Stimulated activated CD8-positive, alpha-beta memory T cell treated with anti-CD3 and anti-CD28 coated beads, Interleukin-2, amount 100 ng/mL, for 1 hour (primary cell): ENCODE measurements around the gene TAB2.

ENCODE experiments used
- DNase-seq, 2 donors: peaks; one replicate each; pipeline ENCODE4 v3.0.0-alpha.2; 2020; ENCODE audit warnings: low read depth in 2 of 2

Gene TAB2

DNA sequence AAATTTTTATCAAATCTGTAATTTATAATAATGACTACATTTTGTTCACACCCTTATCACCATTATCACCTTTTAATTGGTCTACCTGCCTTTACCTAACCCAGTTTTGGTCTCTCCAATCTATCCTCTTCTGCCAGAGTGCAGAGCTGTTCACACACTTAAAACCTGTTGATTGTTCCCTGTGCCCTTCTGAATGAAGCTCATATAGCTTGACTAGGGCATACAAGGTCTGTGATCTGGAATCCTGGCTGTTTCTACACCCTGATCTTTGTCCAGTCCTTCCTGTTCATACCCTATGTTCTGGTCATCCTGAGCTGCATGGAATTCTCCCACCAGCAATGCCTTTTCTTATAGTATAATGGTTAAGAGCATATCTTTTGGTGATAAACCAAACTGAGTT lies 53.6 kb downstream of the TAB2 start:
- no peak for DNase-seq

- DNase-seq: no peak
Observed at GRCh38 chr6:149372062-149372461, 54.5 kb downstream of the TAB2 start.

GRCh38 chr6:149373511-149373910 lies 56.0 kb downstream of the TAB2 start:
- no peak for DNase-seq

GRCh38 chr6:149379977-149380376 lies 62.5 kb downstream of the TAB2 start:
- DNase-seq: no peak

- DNase-seq: no peak
Observed at GRCh38 chr6:149380523-149380922, 63.0 kb downstream of the TAB2 start.

GRCh38 chr6:149383371-149383770 lies 65.9 kb downstream of the TAB2 start:
- DNase-seq: no peak

- DNase-seq: no peak
Observed at GRCh38 chr6:149384464-149384863, 67.0 kb downstream of the TAB2 start.

DNA sequence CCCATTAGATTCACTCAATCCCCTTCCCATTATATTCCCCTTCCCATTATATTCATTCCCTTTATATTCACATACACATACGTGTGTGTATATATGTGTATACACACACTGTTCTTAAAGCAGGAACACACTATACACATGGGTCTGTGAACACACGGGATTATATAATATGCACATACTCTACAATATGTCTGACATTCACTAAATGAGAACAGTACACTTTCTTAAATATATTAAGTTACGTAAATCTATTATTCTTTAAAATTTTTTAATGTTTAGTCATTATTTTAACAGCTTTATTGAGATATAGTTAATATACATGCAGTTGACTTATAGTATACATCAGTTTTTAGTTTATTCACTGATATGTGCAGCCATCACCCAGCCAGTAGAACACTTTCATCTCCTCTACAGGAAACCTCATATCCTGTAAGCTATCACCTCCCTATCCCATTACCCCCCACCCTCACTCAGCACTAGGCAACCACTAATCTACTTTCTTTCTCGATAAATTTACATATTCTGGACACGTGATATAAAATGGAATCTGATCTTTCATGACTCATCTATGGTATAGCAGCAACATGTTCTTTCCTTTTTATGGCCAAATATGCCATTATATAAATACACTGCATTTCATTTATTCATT lies 68.6 kb downstream of the TAB2 start:
- no peak for DNase-seq

DNA sequence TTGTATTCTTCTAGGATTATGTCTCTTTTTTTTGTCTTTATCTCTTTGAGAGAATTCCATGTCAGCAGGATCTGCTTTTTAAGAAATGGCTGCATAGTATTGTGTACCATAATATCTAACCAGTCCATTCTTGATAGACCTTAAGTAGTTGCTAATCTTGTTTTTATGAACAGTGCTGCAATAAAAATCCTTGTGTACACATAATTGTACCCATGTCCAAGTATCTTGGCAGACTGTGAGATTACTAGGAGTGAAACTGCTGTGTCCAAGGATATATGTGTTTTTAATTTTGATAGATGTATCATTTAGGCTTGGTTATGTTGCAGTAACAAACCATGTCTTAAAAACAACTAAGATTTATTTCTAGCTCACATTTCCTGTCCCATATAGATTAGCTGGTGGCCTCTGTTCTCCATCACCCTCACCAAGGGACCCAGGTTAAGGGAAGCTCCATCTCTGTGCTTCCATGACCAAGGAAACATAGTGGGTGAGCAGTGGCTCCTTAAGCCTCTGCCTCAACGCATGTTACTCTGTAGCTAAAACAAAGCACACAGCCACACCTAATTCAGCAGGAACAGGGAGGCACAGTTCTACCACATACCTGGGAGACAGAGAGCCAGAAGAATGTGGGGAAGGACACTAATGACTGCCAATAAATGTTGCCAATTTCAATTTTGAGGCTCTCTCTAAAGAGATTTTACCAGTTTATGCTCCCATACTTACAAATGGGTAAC lies 70.4 kb downstream of the TAB2 start:
- no peak for DNase-seq

DNA sequence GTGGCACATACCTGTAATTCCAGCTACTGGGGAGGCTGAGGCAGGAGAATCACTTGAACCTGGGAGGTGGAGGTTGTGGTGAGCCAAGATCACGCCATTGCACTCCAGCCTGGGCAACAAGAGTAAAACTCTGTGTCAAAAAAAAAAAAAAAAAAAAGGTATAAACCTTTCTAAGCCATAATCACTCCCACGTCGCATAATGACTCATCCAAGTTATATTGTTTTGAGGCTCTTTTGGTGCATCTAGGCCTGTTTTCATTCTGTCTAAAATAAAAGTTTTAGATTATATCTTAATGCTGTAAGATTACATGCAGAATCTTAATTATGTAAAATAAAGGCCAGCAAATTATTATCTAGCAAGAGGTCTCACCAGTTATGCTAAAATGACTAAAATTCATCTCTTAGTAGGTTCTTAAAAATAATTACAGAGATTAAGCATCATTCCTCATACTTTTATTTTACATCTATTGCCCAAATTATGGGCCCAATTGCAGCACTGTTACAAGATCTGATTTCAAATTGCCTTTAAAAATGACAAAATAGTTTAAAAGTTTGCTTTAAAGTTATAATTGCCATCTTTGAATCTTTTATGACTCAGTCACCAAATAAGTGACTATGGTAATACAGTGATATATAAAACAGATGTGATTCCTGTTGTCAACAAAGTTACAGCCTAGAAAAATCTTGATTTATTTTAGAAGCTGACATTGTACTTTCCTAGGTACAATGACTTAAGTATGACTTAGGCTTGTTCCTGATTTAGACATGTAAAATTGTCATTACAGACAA lies 72.2 kb downstream of the TAB2 start:
- no peak for DNase-seq

DNA sequence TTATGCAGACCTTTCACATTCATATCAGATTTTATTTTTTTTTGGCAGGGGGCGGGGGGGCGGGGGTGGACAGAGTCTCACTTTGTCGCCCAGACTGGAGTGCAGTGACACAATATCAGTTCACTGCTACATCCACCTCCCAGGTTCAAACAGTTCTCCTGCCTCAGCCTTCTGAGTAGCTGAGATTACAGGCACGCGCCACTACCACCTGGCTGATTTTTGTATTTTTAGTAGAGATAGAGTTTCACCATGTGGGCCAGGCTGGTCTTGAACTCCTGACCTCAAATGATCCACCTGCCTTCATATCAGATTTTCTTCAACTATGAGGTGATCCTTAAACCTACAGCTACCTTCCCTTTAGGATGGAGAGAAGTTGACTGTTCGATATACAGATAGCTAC lies 74.6 kb downstream of the TAB2 start:
- no peak for DNase-seq

- DNase-seq: no peak
Observed at GRCh38 chr6:149392535-149392934, 75.0 kb downstream of the TAB2 start.

DNA sequence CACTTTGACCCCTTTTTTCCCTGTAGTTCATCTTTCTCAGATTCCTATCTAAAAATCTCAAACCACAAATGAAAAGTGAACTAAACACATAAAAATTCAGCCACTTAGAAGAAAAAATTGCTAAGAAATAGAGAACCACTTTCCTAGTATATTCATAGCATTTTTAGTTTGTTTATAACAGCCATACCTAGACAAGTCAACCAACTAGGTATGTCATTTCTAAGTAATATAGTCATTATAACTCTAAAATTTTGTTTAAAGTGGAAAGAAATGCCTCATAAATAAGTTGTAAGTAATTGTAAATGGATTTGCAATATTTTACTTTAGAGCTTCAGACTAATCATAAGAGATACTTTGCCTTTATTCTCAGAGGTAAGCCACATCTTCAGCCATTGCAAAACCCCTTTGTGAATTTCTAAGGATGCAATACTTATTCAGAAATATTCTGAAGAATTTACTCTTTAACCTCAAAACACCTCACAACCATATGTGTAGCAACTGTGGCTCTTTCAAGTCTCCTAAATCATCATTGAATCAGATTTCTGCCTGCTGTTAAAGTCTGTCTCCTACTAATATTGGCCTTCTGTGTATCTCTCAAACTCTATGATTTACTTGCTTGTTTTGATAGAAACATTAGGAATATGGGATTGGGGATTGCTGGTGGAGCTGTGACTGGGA lies 75.6 kb downstream of the TAB2 start:
- no peak for DNase-seq

DNA sequence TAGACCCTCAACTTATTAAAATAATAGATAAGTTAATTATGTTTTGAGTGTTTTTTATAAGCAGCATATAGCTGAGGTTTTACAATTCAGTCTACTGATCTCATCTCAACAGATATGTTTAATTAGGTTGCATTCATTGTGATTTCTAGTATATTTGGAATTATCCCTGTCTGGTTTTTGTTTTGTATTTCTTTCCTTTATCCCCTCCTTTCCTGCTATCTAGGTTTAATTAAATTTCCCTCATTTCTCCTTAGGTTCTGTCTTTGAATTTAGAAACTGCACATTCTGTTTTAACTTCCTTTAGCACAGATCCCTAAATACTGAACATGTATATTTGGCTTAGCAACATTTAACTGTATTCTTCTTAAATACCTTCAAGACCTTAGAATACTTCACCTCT lies 77.7 kb downstream of the TAB2 start:
- no peak for DNase-seq

DNA sequence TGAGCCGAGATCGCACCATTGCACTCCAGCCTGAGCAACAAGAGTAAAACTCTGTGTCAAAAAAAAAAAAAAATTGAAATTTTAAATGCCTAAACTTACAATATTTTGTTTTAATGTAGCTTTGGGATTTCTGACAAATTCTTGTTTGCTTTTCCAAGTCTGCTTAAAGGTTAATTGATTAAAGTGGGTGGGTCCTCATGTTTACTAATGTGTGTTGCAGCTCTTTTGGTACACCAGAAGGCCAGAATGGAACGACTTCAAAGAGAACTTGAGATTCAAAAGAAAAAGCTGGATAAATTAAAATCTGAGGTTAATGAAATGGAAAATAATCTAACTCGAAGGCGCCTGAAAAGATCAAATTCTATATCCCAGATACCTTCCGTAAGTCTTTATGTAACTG lies 79.9 kb downstream of the TAB2 start:
- DNase-seq: no peak

DNA sequence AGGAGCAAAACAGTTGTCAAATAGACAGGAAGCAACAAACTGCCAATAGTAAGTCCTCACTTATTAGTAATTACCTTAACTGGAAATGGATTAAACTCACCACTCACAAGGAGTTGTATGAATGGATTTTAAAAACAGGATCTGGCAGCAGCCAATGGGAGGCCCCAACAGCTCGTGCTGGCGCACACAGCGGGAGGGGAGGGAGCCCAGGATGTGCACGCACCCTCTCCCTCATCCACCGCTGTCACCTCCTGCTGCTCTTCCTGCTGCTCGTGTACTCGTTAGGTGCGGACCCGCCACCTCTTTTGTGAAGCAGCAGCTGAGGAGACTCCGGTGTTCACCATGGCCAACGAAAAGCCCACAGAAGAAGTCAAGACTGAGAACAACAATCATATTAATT lies 82.5 kb downstream of the TAB2 start, which contains the start of gene SUMO4:
Gene SUMO4 (plus strand): TSS at position 213 of the 400 bp plus-strand sequence. CDS start 130 bp downstream, at position 343.
- no peak for DNase-seq

- no peak for DNase-seq
Observed at GRCh38 chr6:149403534-149403933, 86.0 kb downstream of the TAB2 start.

DNA sequence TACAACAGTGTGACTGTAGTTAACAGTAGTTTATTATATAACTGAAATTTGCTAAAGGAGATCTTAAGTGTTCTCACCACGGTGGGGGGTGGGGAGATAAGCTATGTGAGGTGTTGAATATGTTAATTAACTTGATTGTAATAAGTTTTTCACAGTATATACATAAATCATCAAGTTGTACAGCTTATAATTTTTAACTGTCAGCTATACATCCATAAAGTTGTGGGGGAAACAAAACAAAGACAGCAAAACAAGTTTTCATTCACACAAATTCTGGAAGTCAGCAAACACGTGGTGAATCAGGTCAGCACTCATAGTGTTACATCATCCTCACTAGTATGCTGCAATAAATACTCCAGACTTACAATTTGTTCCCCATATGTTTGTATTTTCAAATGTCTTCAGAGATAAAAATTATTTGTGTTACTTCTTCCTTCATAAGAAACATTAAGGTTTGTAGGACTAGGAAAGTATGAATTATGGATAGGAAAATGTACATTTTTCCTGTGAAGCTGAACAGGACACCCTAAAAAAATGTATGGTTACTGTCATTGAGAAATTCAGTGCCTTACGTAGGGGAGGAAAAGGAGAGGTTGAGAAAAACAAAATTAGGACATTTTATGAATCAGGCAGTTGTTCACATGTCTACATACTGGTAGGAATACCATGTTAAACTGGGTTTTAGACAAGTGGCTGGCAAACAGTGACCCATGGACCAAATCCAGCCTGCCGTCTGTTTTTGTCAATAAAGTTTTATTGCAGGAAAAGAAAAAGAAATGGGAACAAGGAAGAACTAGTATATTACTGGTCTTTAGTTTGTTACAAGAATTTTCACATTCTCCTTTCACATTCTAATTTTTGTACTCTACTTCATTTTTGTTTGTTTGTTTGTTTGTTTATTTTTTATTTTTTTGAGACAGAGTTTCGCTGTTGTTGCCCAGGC lies 88.6 kb downstream of the TAB2 start:
- no peak for DNase-seq

DNA sequence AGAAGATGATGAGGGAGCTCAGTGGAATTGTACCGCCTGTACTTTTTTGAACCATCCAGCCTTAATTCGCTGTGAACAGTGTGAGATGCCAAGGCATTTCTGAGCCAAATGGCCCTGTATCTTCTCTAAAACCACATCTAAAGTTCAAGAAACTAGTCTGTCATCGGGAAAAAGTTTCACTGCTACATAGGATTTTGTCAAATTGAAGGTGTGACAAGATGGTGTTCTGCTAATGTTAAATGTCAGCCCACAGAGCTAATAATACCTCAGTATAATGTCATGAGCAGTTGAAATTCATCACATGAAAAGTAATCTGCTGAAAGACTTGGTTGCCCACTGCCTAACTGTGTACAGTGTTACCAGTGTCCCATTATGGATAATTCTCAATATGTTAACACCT lies 92.1 kb downstream of the TAB2 start:
- DNase-seq: no peak

DNA sequence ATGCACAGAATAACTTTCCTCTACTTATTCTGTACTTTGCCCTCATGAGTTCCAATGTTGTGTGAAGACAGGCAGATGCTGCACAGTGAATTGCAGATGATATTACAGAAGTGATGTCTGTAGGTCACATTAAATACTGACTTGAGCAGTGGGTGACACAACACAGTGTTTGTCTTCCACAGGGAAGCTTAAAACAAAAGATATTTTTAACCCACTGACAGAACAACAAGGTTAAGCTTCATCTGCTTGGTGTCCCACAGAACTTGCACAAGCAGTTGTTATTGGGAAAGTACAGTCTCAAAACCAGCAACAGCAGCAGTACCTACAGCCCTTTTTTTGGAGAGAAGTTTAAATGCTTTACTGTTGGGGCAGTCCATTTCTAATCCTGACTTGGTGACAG lies 93.0 kb downstream of the TAB2 start:
- DNase-seq: no peak

- DNase-seq: no peak
Observed at GRCh38 chr6:149414009-149414408, 96.5 kb downstream of the TAB2 start.
